ENCODE results near the gene ART1.
A peak's percentile ranks its signal among the peaks of the same experiment; 100 is the strongest.
"Not testable (repeated sequence)": the region's sequence is repeated elsewhere in the genome, so short reads cannot be mapped to it uniquely, and the experiment has no call there.

Gene ART1

GRCh38 chr11:3632070-3632660 lies 12.8 kb upstream of the ART1 start:
- no peak for DNase-seq (ENCODE audit: low read depth in 2 of 2)

- no peak for DNase-seq (ENCODE audit: low read depth in 2 of 2)
Observed at GRCh38 chr11:3635641-3636375, 9.1 kb upstream of the ART1 start.

GRCh38 chr11:3637201-3637600 lies 7.7 kb upstream of the ART1 start:
- no peak for DNase-seq (ENCODE audit: low read depth in 2 of 2)

- DNase-seq (ENCODE audit: low read depth in 2 of 2), result no peak
Observed at GRCh38 chr11:3638513-3638912, 6.4 kb upstream of the ART1 start.

- DNase-seq (ENCODE audit: low read depth in 2 of 2), result no peak
Observed at GRCh38 chr11:3639841-3640240, 5.1 kb upstream of the ART1 start.

GRCh38 chr11:3641191-3641590 lies 3.7 kb upstream of the ART1 start:
- no peak for DNase-seq (ENCODE audit: low read depth in 2 of 2)

GRCh38 chr11:3641701-3642070 lies 3.2 kb upstream of the ART1 start, which contains the start of gene ART5:
ART5 (minus strand) TSS chr11:3641992; CDS start chr11:3641862, 130 bp downstream.
- DNase-seq (ENCODE audit: low read depth in 2 of 2), result no peak

- DNase-seq (ENCODE audit: low read depth in 2 of 2), result peak; percentile 9 to 55
Observed at GRCh38 chr11:3642071-3642951, 2.6 kb upstream of the ART1 start.

GRCh38 chr11:3643102-3643546 lies 1.8 kb upstream of the ART1 start:
- not testable (repeated sequence) for DNase-seq (ENCODE audit: low read depth in 2 of 2)

- DNase-seq (ENCODE audit: low read depth in 2 of 2), result no peak
Observed at GRCh38 chr11:3645552-3645951, 624 bp downstream of the ART1 start.

GRCh38 chr11:3648843-3649242 lies 3.9 kb downstream of the ART1 start:
- DNase-seq (ENCODE audit: low read depth in 2 of 2), result not testable (repeated sequence)

- DNase-seq (ENCODE audit: low read depth in 2 of 2), result not testable (repeated sequence)
Observed at GRCh38 chr11:3649374-3649773, 4.4 kb downstream of the ART1 start.

- DNase-seq (ENCODE audit: low read depth in 2 of 2), result not testable (repeated sequence)
Observed at GRCh38 chr11:3652514-3652913, 7.6 kb downstream of the ART1 start.

GRCh38 chr11:3655547-3655946 lies 10.6 kb downstream of the ART1 start:
- DNase-seq (ENCODE audit: low read depth in 2 of 2), result no peak

GRCh38 chr11:3657331-3657730 lies 12.4 kb downstream of the ART1 start:
- not testable (repeated sequence) for DNase-seq (ENCODE audit: low read depth in 2 of 2)

- no peak for DNase-seq (ENCODE audit: low read depth in 2 of 2)
Observed at GRCh38 chr11:3658252-3658651, 13.3 kb downstream of the ART1 start.

- no peak for DNase-seq (ENCODE audit: low read depth in 2 of 2)
Observed at GRCh38 chr11:3659595-3660515, 14.9 kb downstream of the ART1 start.

GRCh38 chr11:3660960-3661359 lies 16.0 kb downstream of the ART1 start:
- DNase-seq (ENCODE audit: low read depth in 2 of 2), result no peak

- no peak for DNase-seq (ENCODE audit: low read depth in 2 of 2)
Observed at GRCh38 chr11:3662856-3663255, 17.9 kb downstream of the ART1 start.

- DNase-seq (ENCODE audit: low read depth in 2 of 2), result no peak
Observed at GRCh38 chr11:3664032-3664630, 19.2 kb downstream of the ART1 start.

Measured in stimulated activated CD8-positive, alpha-beta memory T cell treated with anti-CD3 and anti-CD28 coated beads, Interleukin-15, amount 100 ng/mL, for 4 hours (primary cell).